GM23338 (cell line): ENCODE results near the gene NXPH3. TPM values are rescaled to one million over a fixed set of nuclear protein-coding genes. Genes with fewer than 3 reads are reported as not detected.

Experiments used
- ATAC-seq: fragments of 200-7000 bp; cut with Tn5 transposase; 3 replicates; pipeline ENCODE4 v1.9.1; 2020
- DNase-seq: peaks from one replicate; pipeline ENCODE4 v3.0.0-alpha.2; 2015; ENCODE audit warnings: low spot score
- H2AFZ ChIP-seq: fragments of 200-600 bp; sonication (generic); 2 replicates; pipeline ENCODE4 v1.8.0; 2016; ENCODE audit warnings: antibody characterized with exemption, mild to moderate bottlenecking, moderate library complexity
- H3F3A ChIP-seq: fragments of 200-600 bp; sonication (generic); replicated peaks from 2 replicates; pipeline ENCODE4 v1.8.0; 2017; ENCODE audit warnings: antibody characterized with exemption, mixed run types, low read depth
- H3K27ac ChIP-seq: fragments of 200-600 bp; sonication (generic); 2 replicates; pipeline ENCODE4 v1.6.1; 2016; ENCODE audit warnings: low read depth
- H3K27me3 ChIP-seq: fragments of 200-600 bp; sonication (generic); 2 replicates; pipeline ENCODE4 v1.8.0; 2016; ENCODE audit warnings: mild to moderate bottlenecking, mixed run types, moderate library complexity; ENCODE audit not compliant: insufficient read depth
- H3K36me3 ChIP-seq: fragments of 200-600 bp; sonication (generic); 2 replicates; pipeline ENCODE4 v1.8.0; 2016; ENCODE audit warnings: mild to moderate bottlenecking; ENCODE audit not compliant: insufficient read depth
- H3K4me1 ChIP-seq: fragments of 200-600 bp; sonication (generic); 2 replicates; pipeline ENCODE4 v1.8.0; 2016; ENCODE audit warnings: mild to moderate bottlenecking, moderate library complexity; ENCODE audit not compliant: insufficient read depth
- H3K4me2 ChIP-seq: fragments of 200-600 bp; sonication (generic); 2 replicates; pipeline ENCODE4 v1.7.1; 2017; ENCODE audit warnings: mixed run types
- H3K4me3 ChIP-seq: fragments of 200-600 bp; sonication (generic); 2 replicates; pipeline ENCODE4 v1.6.1; 2016; ENCODE audit warnings: mixed run types
- H3K79me2 ChIP-seq: fragments of 200-600 bp; sonication (generic); replicated peaks from 2 replicates; pipeline ENCODE4 v1.8.0; 2017; ENCODE audit warnings: mild to moderate bottlenecking; ENCODE audit not compliant: insufficient read depth
- H3K9me2 ChIP-seq: fragments of 200-600 bp; sonication (generic); 2 replicates; pipeline ENCODE4 v1.8.0; 2017; ENCODE audit not compliant: insufficient read depth
- H4K20me1 ChIP-seq: fragments of 200-600 bp; sonication (generic); replicated peaks from 2 replicates; pipeline ENCODE4 v1.8.0; 2017; ENCODE audit warnings: mild to moderate bottlenecking; ENCODE audit not compliant: insufficient read depth
- H3K27ac Mint-ChIP-seq: 2 replicates; pipeline ENCODE4 v1.8.0; 2020; ENCODE audit warnings: inconsistent platforms, mild to moderate bottlenecking, moderate library complexity, mixed read lengths
- H3K27me3 Mint-ChIP-seq: 3 replicates; pipeline ENCODE4 v1.8.0; 2022; ENCODE audit warnings: low read depth, mild to moderate bottlenecking, moderate library complexity, mixed read lengths, inconsistent platforms; ENCODE audit not compliant: insufficient read depth, poor library complexity
- H3K36me3 Mint-ChIP-seq: 3 replicates; pipeline ENCODE4 v1.8.0; 2021; ENCODE audit warnings: low read depth, mild to moderate bottlenecking, inconsistent platforms, moderate library complexity, mixed read lengths
- H3K4me1 Mint-ChIP-seq: 3 replicates; pipeline ENCODE4 v1.8.0; 2020; ENCODE audit warnings: mild to moderate bottlenecking, inconsistent platforms, mixed read lengths
- H3K4me3 Mint-ChIP-seq: 3 replicates; pipeline ENCODE4 v1.8.0; 2021; ENCODE audit warnings: moderate library complexity, mild to moderate bottlenecking, inconsistent platforms, mixed read lengths
- H3K9me3 Mint-ChIP-seq: 3 replicates; pipeline ENCODE4 v1.8.0; 2020; ENCODE audit warnings: moderate library complexity, mild to moderate bottlenecking, inconsistent platforms, mixed read lengths
- CTCF ChIP-seq, 2 experiments: fragments of 200-600 bp in 1 of 2; sonication (generic) in 1 of 2; conservative IDR thresholded peaks; 2 replicates each; pipeline versions ENCODE4 v1.5.1 to v1.6.1; 2016 to 2017; ENCODE audit warnings: antibody characterized with exemption in 2 of 2, low read depth in 2 of 2, mild to moderate bottlenecking in 2 of 2, moderate library complexity in 1 of 2
- EZH2 ChIP-seq: fragments of 200-600 bp; sonication (generic); IDR thresholded peaks from one replicate; pipeline ENCODE4 v1.8.0; 2017; ENCODE audit warnings: antibody characterized with exemption, mild to moderate bottlenecking, low read depth; ENCODE audit not compliant: unreplicated experiment
- EZH2phosphoT487 ChIP-seq: fragments of 200-600 bp; sonication (generic); IDR thresholded peaks from one replicate; pipeline ENCODE4 v1.8.1; 2018; ENCODE audit warnings: antibody characterized with exemption; ENCODE audit not compliant: unreplicated experiment
- NANOG ChIP-seq: IDR thresholded peaks from 2 replicates; pipeline ENCODE4 v1.6.1; 2016; ENCODE audit warnings: antibody characterized with exemption, borderline replicate concordance
- POLR2AphosphoS5 ChIP-seq: IDR thresholded peaks from 2 replicates; pipeline ENCODE4 v1.6.1; 2016; ENCODE audit warnings: antibody characterized with exemption, low read depth
- ZNF114 ChIP-seq: fragments of 250-450 bp; sonication (Bioruptor Pico); IDR thresholded peaks from 2 replicates; pipeline ENCODE4 v1.5.0; 2020; ENCODE audit warnings: mild to moderate bottlenecking, moderate library complexity
- ZNF331 ChIP-seq: fragments of 250-450 bp; sonication (Bioruptor Pico); IDR thresholded peaks from 2 replicates; pipeline ENCODE4 v1.5.0; 2020; ENCODE audit warnings: low read depth, mild to moderate bottlenecking, moderate library complexity
- ZNF462 ChIP-seq: fragments of 250-450 bp; sonication (Bioruptor Pico); IDR thresholded peaks from 2 replicates; pipeline ENCODE4 v1.5.0; 2020; ENCODE audit warnings: mild to moderate bottlenecking, moderate library complexity
- polyA plus RNA-seq: library from polyadenylated mRNA; unstranded; fragments of >200 nt; fragmentation: Nextera tagmentation; extraction: Ambion mirVana; gene quantifications from 2 replicates; pipeline ENCODE4 v1.2.1, GENCODE V29; 2016
- total RNA-seq: library from RNA; depleted of rRNA; stranded (reverse); fragments of >200 nt; shearing (Covaris generic); gene quantifications from 2 replicates; pipeline ENCODE4 v1.2.3, GENCODE V29; 2014

The NXPH3 gene
- total and polyA plus RNA-seq, 2 experiments from 2014 or later = 0.23 to 2.7 TPM

GRCh38 chr17:49548506-49549310, 27.0 kb upstream of the NXPH3 start:
- peaks cover 16% of the 10 kb centered on the region; the same call in 1 of the 2 replicates for H3K4me1 ChIP-seq
- Mint-ChIP-seq H3K27ac (no peak overlapping the region; the same call in 1 of the 2 replicates), H3K36me3 (no peaks in the 10 kb centered on the region), H3K27me3 (peaks cover 19% of the 10 kb centered on the region), H3K4me1 (peaks cover 28% of the 10 kb centered on the region), H3K4me3 (no peak overlapping the region), H3K9me3 (peaks cover 5% of the 10 kb centered on the region; the same call in 1 of the 3 replicates)
- H3K4me3 ChIP-seq = no peak overlapping the region
- no peaks in the 10 kb centered on the region for H4K20me1 ChIP-seq
- TF ChIP-seq CTCF (conservative IDR thresholded peaks at IDR 0.05; ENCODE audit: low read depth in 2 of 2) = peak; percentile 73 to 93
- TF ChIP-seq ZNF331 (CRISPR knock-in tag) = no peak
- no peaks in the 10 kb centered on the region for H3K36me3 ChIP-seq
- peak; percentile 75 for ATAC-seq
- DNase-seq = peak; percentile 73
- no peak overlapping the region for H3K27ac ChIP-seq
- H3K9me2 ChIP-seq = no peaks in the 10 kb centered on the region
- H3F3A ChIP-seq = no peaks in the 10 kb centered on the region
- no peaks in the 10 kb centered on the region for H3K27me3 ChIP-seq
- no peak overlapping the region for H3K4me2 ChIP-seq
- H3K79me2 ChIP-seq = no peaks in the 10 kb centered on the region
- no peak overlapping the region for H2AFZ ChIP-seq

- TF ChIP-seq ZNF331 (CRISPR knock-in tag) (no peak), ZNF114 (CRISPR knock-in tag) (no peak), EZH2phosphoT487 (no peak), EZH2 (no peak), ZNF462 (CRISPR knock-in tag) (no peak), POLR2AphosphoS5 (no peak), NANOG (no peak)
- no peaks in the 10 kb centered on the region for H3K79me2 ChIP-seq
- no peak for DNase-seq
- Mint-ChIP-seq H3K9me3 (no peaks in the 10 kb centered on the region), H3K36me3 (no peaks in the 10 kb centered on the region), H3K27ac (no peak overlapping the region; the same call in 1 of the 2 replicates), H3K4me1 (peaks cover 25% of the 10 kb centered on the region), H3K27me3 (peaks cover 19% of the 10 kb centered on the region), H3K4me3 (no peak overlapping the region; the same call in 2 of the 3 replicates)
- H3K9me2 ChIP-seq = no peaks in the 10 kb centered on the region
- no peak overlapping the region for H3K4me3 ChIP-seq
- H3K4me2 ChIP-seq = no peak overlapping the region
- H2AFZ ChIP-seq = no peak overlapping the region
- no peak for ATAC-seq
- no peaks in the 10 kb centered on the region for H3K27me3 ChIP-seq
- no peaks in the 10 kb centered on the region for H3K36me3 ChIP-seq
- no peaks in the 10 kb centered on the region for H3F3A ChIP-seq
- H3K4me1 ChIP-seq = peaks cover 16% of the 10 kb centered on the region; the same call in 1 of the 2 replicates
- H4K20me1 ChIP-seq = no peaks in the 10 kb centered on the region
- H3K27ac ChIP-seq = no peak overlapping the region
These were observed 26.4 kb upstream of the NXPH3 start for GRCh38 chr17:49549311-49549605.
